Measurements from ENCODE around the gene FGF8.
"Not testable (repeated sequence)": the region's sequence is repeated elsewhere in the genome, so short reads cannot be mapped to it uniquely, and the experiment has no call there.

Gene FGF8

GRCh38 chr10:101797403-101798059, 21.6 kb upstream of the FGF8 start:
- TF ChIP-seq JUND (IDR thresholded peaks at IDR 0.05; ENCODE audit: low read depth), result no peak
- DNase-seq (ENCODE audit: low read depth in 1 of 2, low spot score in 1 of 2), result no peak
- in situ Hi-C loops (cut with HindIII; ENCODE audit: low pct_unique_long_range_greater_than_20kb, low sequenced_read_pairs), result no loop called here

- in situ Hi-C loops (cut with HindIII; ENCODE audit: low pct_unique_long_range_greater_than_20kb, low sequenced_read_pairs), result no loop called here
- no peak for TF ChIP-seq JUND (IDR thresholded peaks at IDR 0.05; ENCODE audit: low read depth)
- DNase-seq (ENCODE audit: low read depth in 1 of 2, low spot score in 1 of 2), result no peak
Observed at GRCh38 chr10:101793526-101793925, 17.6 kb upstream of the FGF8 start.

- no peak for TF ChIP-seq JUND (IDR thresholded peaks at IDR 0.05; ENCODE audit: low read depth)
- DNase-seq (ENCODE audit: low read depth in 1 of 2, low spot score in 1 of 2), result no peak
- in situ Hi-C loops (cut with HindIII; ENCODE audit: low pct_unique_long_range_greater_than_20kb, low sequenced_read_pairs), result no loop called here
Observed at GRCh38 chr10:101789686-101790085, 13.8 kb upstream of the FGF8 start.

GRCh38 chr10:101789231-101789630, 13.3 kb upstream of the FGF8 start:
- DNase-seq (ENCODE audit: low read depth in 1 of 2, low spot score in 1 of 2); in situ Hi-C loops (cut with HindIII; ENCODE audit: low pct_unique_long_range_greater_than_20kb, low sequenced_read_pairs): not testable (repeated sequence)

GRCh38 chr10:101785801-101786200, 9.9 kb upstream of the FGF8 start:
- in situ Hi-C loops (cut with HindIII; ENCODE audit: low pct_unique_long_range_greater_than_20kb, low sequenced_read_pairs), result no loop called here
- TF ChIP-seq JUND (IDR thresholded peaks at IDR 0.05; ENCODE audit: low read depth), result no peak
- no peak for DNase-seq (ENCODE audit: low read depth in 1 of 2, low spot score in 1 of 2)

- in situ Hi-C loops (cut with HindIII; ENCODE audit: low pct_unique_long_range_greater_than_20kb, low sequenced_read_pairs), result no loop called here
- DNase-seq (ENCODE audit: low read depth in 1 of 2, low spot score in 1 of 2), result no peak
Observed at GRCh38 chr10:101784558-101784957, 8.6 kb upstream of the FGF8 start.

GRCh38 chr10:101783736-101784118, 7.8 kb upstream of the FGF8 start:
- in situ Hi-C loops (cut with HindIII; ENCODE audit: low pct_unique_long_range_greater_than_20kb, low sequenced_read_pairs), result no loop called here
- peak in 1 of 2 experiments; percentile 37 for DNase-seq (ENCODE audit: low read depth in 1 of 2, low spot score in 1 of 2)
- no peak for TF ChIP-seq JUND (IDR thresholded peaks at IDR 0.05; ENCODE audit: low read depth)

More at GRCh38 chr10:101784558-101784957, 8.6 kb upstream of the FGF8 start:
- no peak for TF ChIP-seq JUND (IDR thresholded peaks at IDR 0.05; ENCODE audit: low read depth)

GRCh38 chr10:101782811-101783735, 7.2 kb upstream of the FGF8 start, which contains the start of gene NPM3:
Gene NPM3, minus strand, starts transcription at chr10:101783446. Its CDS starts 56 bp downstream, at chr10:101783390.
- no peak for TF ChIP-seq JUND (IDR thresholded peaks at IDR 0.05; ENCODE audit: low read depth)
- DNase-seq (ENCODE audit: low read depth in 1 of 2, low spot score in 1 of 2), result peak; percentile 85 to 96
- in situ Hi-C loops (cut with HindIII; ENCODE audit: low pct_unique_long_range_greater_than_20kb, low sequenced_read_pairs), result no loop called here

GRCh38 chr10:101781984-101782810, 6.3 kb upstream of the FGF8 start:
- no peak for DNase-seq (ENCODE audit: low read depth in 1 of 2, low spot score in 1 of 2)
- in situ Hi-C loops (cut with HindIII; ENCODE audit: low pct_unique_long_range_greater_than_20kb, low sequenced_read_pairs), result no loop called here
- TF ChIP-seq JUND (IDR thresholded peaks at IDR 0.05; ENCODE audit: low read depth), result no peak

GRCh38 chr10:101781655-101781983, 5.7 kb upstream of the FGF8 start:
- no peak for DNase-seq (ENCODE audit: low read depth in 1 of 2, low spot score in 1 of 2)
- TF ChIP-seq JUND (IDR thresholded peaks at IDR 0.05; ENCODE audit: low read depth), result no peak
- in situ Hi-C loops (cut with HindIII; ENCODE audit: low pct_unique_long_range_greater_than_20kb, low sequenced_read_pairs), result no loop called here

GRCh38 chr10:101780818-101781654, 5.1 kb upstream of the FGF8 start:
- peak; percentile 79 to 94 for DNase-seq (ENCODE audit: low read depth in 1 of 2, low spot score in 1 of 2)
- in situ Hi-C loops (cut with HindIII; ENCODE audit: low pct_unique_long_range_greater_than_20kb, low sequenced_read_pairs), result no loop called here
- TF ChIP-seq JUND (IDR thresholded peaks at IDR 0.05; ENCODE audit: low read depth), result no peak
